Kidney (tissue), 14 donors: Measurements from ENCODE around the gene TP53BP2. TPM values are rescaled to one million over a fixed set of nuclear protein-coding genes. Genes with fewer than 3 reads are reported as not detected.

Experiments used
- DNase-seq, 5 donors: peaks; one replicate each; pipeline ENCODE4 v3.0.0-alpha.2; 2013 to 2020
- FAIRE-seq: peaks from 2 replicates; lab custom pipeline; 2012; peaks lifted over from hg19 to GRCh38; lab: Jason Lieb, UNC
- H3K27ac ChIP-seq, 2 donors: one replicate each; pipeline ENCODE4 v1.7.0; 2013; ENCODE audit warnings: low read depth in 2 of 2, low read length in 2 of 2, inconsistent platforms in 1 of 2
- H3K27me3 ChIP-seq: one replicate; pipeline ENCODE4 v1.7.1; 2013; ENCODE audit warnings: low read length, inconsistent platforms; ENCODE audit not compliant: control insufficient read depth, insufficient read depth
- H3K36me3 ChIP-seq, 3 donors: one replicate each; pipeline versions ENCODE4 v1.7.0 to v1.7.1; 2013; ENCODE audit warnings: low read length in 3 of 3, control low read depth in 1 of 3, inconsistent platforms in 1 of 3; ENCODE audit not compliant: insufficient read depth in 3 of 3, control insufficient read depth in 2 of 3
- H3K4me1 ChIP-seq, 3 donors: one replicate each; pipeline versions ENCODE4 v1.7.0 to v1.7.1; 2013; ENCODE audit warnings: low read length in 3 of 3, inconsistent platforms in 1 of 3, low read depth in 1 of 3; ENCODE audit not compliant: control insufficient read depth in 2 of 3, insufficient read depth in 2 of 3
- H3K4me3 ChIP-seq, 3 donors: one replicate each; pipeline versions ENCODE4 v1.7.0 to v1.8.1; 2013; ENCODE audit warnings: low read length in 3 of 3, control low read depth in 1 of 3, inconsistent platforms in 1 of 3
- H3K9ac ChIP-seq, 3 donors: one replicate each; pipeline versions ENCODE4 v1.7.0 to v1.7.1; 2013; ENCODE audit warnings: low read length in 3 of 3, control low read depth in 1 of 3, inconsistent platforms in 1 of 3
- H3K9me3 ChIP-seq, 3 donors: one replicate each; pipeline versions ENCODE4 v1.7.0 to v1.7.1; 2013; ENCODE audit warnings: low read length in 3 of 3, control low read depth in 1 of 3, inconsistent platforms in 1 of 3; ENCODE audit not compliant: control insufficient read depth in 2 of 3, insufficient read depth in 1 of 3
- CTCF ChIP-seq: IDR thresholded peaks from 3 replicates; pipeline ENCODE4 v1.5.1; 2012; ENCODE audit warnings: mild to moderate bottlenecking, moderate library complexity, borderline replicate concordance; ENCODE audit not compliant: insufficient read depth; ENCODE audit errors: extremely low read depth
- intact Hi-C: fragments of 100-400 bp; cut with DNase I; formaldehyde crosslinking; loops from one replicate; pipeline ENCODE4 v1.11.1; 2022
- polyA plus RNA-seq: library from polyadenylated mRNA; stranded (reverse); fragments of 350-450 nt; fragmentation: Illumina TruSeq; extraction: RNeasy Lipid Tissue Mini Kit (QIAGEN cat#74804); gene quantifications from one replicate; pipeline ENCODE4 v1.2.3, GENCODE V29; 2014; ENCODE audit warnings: low read depth, low replicate concordance; ENCODE audit not compliant: insufficient read depth
- total RNA-seq: library from RNA; stranded (reverse); fragmentation: NEBNext Ultra II Directional; extraction: Animal tissue kit (Norgen Biotek cat#: 25700); gene quantifications from one replicate; pipeline ENCODE4 v1.2.1, GENCODE V29; 2021
- donor health status: control.
- donor health status: control.
- donor health status: control.
- donor health status: control.
- donor health status: control.
- donor health status: DM: yes; HTN: yes; CAD: no.
- donor health status: Normal renal cell carcinoma (clear cell type).

The TP53BP2 gene
- total and polyA plus RNA-seq, 2 donors from 2014 or later: 10.3 to 45.9 TPM

DNA sequence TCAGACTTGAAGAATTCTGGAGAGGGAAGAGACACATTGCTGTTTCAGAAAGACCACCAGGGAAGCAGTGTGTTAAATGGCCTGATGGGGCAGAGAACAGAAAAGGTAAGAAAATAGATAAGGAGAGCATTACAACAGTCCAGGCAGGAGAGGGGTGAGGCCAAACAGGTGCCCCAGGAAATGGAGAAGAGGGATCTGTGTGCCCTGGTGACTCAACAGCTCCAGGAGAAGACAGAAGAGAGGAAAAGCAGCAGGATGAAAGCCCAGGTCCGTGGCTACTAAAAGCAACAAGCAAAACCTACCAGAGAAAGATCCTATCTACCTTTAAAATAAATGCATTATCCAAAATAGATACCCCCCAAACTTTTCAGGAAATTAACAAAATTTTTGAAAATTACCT is 9.2 kb downstream of the TP53BP2 start:
- no peak overlapping the region for H3K27ac ChIP-seq
- no peak overlapping the region for H3K9ac ChIP-seq
- DNase-seq: no peak
- no peak for TF ChIP-seq CTCF
- intact Hi-C loops: no loop called here
- H3K4me3 ChIP-seq: no peak overlapping the region
- peaks cover 0 to 10% (median 5%) of the 10 kb centered on the region in 3 donors for H3K4me1 ChIP-seq
- H3K27me3 ChIP-seq: no peaks in the 10 kb centered on the region
- H3K9me3 ChIP-seq: no peaks in the 10 kb centered on the region
- FAIRE-seq: no peak
- no peaks in the 10 kb centered on the region for H3K36me3 ChIP-seq

- no peak overlapping the region for H3K4me3 ChIP-seq
- H3K9ac ChIP-seq: no peak overlapping the region
- peaks cover 0 to 11% (median 5%) of the 10 kb centered on the region in 3 donors for H3K4me1 ChIP-seq
- intact Hi-C loops: no loop called here
- FAIRE-seq (no peak), DNase-seq (no peak)
- H3K27ac ChIP-seq: no peak overlapping the region
- no peaks in the 10 kb centered on the region for H3K27me3 ChIP-seq
- H3K36me3 ChIP-seq: no peaks in the 10 kb centered on the region
- H3K9me3 ChIP-seq: no peaks in the 10 kb centered on the region
- TF ChIP-seq CTCF: no peak
Measured at GRCh38 chr1:223835754-223836153, 10.0 kb downstream of the TP53BP2 start.

DNA sequence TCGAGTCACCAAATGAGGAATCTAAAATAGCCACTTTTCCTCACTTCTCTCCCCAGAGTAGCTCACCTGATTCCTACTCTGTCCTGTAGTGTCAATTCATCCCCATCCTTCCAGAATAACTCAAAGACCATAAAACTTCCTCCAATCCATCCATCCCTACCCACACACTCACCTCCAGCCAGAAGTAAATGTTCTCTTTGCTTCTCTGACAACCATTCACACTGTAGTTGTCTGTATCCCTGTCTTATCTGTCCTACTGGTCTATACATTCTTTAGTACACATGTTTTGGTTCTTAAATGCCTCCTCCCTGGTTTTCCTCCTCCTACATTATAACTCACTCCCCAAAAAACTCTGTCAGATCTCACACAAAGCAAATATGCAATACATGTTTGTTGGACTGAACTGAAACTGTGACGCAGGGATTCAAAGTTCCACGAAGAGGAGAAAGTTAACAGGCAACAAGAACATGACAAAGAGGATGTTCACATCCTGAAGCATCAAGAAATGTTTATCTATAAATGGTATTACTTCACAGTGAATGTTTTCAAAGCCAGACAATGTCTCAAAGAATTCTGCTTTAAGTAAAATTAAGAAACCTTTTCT is 11.0 kb downstream of the TP53BP2 start:
- no peak overlapping the region for H3K27ac ChIP-seq
- H3K27me3 ChIP-seq: no peaks in the 10 kb centered on the region
- no peaks in the 10 kb centered on the region for H3K9me3 ChIP-seq
- no peak for DNase-seq
- no peak overlapping the region for H3K9ac ChIP-seq
- intact Hi-C loops: no loop called here
- H3K36me3 ChIP-seq: no peaks in the 10 kb centered on the region
- no peak for FAIRE-seq
- H3K4me3 ChIP-seq: no peak overlapping the region
- no peak for TF ChIP-seq CTCF
- peaks cover 0 to 11% (median 5%) of the 10 kb centered on the region in 3 donors for H3K4me1 ChIP-seq

DNA sequence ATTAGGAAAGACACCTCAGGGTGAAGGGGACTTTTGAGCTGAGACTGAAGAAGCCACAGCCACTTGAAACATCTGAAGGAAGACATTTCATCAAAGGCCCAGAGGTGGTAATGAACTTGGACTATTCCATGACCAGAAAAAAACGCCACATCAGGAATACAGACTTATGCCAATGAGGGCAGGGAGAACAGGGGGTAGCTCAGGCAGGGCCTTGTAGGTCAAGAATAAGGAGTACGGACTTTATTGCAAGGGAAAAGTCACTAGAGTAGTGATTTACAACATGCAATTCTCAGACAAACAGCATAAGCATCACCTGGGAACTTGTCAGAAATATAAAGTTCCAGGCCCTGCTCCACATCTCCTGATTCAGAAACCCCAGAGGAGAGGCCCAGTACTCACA is 11.8 kb downstream of the TP53BP2 start:
- TF ChIP-seq CTCF: no peak
- H3K9me3 ChIP-seq: no peaks in the 10 kb centered on the region
- no peaks in the 10 kb centered on the region for H3K27me3 ChIP-seq
- H3K27ac ChIP-seq: no peak overlapping the region
- no peak overlapping the region for H3K9ac ChIP-seq
- no peak for FAIRE-seq
- intact Hi-C loops: no loop called here
- no peak overlapping the region for H3K4me3 ChIP-seq
- H3K4me1 ChIP-seq: peaks cover 0 to 11% (median 5%) of the 10 kb centered on the region in 3 donors
- DNase-seq: no peak
- H3K36me3 ChIP-seq: no peaks in the 10 kb centered on the region
